Measurements from ENCODE around the gene TRIO.

DNA sequence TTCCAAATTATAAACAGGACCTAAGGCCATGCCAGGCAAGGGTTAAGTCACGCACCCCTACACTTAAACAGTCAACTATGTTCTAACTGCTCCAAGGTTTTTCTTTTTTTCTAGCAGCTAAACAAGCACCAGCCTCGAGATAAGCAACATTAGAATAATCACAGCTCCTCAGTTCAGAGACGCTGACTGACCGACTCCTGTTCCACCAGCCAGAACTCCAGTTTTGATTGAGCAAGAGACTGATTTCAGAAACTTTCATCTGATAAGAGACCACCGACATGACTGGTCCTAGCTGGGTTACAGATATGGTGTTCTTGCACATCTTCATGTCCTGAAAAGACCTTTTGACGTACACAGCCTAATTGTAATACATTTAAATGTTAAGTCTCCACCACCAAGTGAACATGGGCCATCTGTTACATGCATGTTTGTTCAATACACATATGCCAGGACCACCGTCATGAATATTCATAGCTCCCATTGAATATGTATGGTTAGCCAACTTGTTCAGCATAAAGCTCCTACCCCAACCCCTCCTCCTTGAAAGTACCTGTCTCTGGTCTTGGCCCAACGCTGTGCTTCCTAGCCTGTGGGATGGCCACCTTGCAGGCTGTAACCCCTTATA lies 414.8 kb downstream of the TRIO start:
- no peak for TF ChIP-seq POLR2AphosphoS5 (IDR thresholded peaks at IDR 0.05)
- TF ChIP-seq, protein P1, sequence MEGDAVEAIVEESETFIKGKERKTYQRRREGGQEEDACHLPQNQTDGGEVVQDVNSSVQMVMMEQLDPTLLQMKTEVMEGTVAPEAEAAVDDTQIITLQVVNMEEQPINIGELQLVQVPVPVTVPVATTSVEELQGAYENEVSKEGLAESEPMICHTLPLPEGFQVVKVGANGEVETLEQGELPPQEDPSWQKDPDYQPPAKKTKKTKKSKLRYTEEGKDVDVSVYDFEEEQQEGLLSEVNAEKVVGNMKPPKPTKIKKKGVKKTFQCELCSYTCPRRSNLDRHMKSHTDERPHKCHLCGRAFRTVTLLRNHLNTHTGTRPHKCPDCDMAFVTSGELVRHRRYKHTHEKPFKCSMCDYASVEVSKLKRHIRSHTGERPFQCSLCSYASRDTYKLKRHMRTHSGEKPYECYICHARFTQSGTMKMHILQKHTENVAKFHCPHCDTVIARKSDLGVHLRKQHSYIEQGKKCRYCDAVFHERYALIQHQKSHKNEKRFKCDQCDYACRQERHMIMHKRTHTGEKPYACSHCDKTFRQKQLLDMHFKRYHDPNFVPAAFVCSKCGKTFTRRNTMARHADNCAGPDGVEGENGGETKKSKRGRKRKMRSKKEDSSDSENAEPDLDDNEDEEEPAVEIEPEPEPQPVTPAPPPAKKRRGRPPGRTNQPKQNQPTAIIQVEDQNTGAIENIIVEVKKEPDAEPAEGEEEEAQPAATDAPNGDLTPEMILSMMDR (IDR thresholded peaks at IDR 0.05) = no peak
